Measurements from ENCODE around the gene ATOH8. TPM values are rescaled to one million over a fixed set of nuclear protein-coding genes. Genes with fewer than 3 reads are reported as not detected.

The ATOH8 gene
- total and polyA plus RNA-seq, 9 donors = 9.4 to 37.7 (median 29.6) TPM

DNA sequence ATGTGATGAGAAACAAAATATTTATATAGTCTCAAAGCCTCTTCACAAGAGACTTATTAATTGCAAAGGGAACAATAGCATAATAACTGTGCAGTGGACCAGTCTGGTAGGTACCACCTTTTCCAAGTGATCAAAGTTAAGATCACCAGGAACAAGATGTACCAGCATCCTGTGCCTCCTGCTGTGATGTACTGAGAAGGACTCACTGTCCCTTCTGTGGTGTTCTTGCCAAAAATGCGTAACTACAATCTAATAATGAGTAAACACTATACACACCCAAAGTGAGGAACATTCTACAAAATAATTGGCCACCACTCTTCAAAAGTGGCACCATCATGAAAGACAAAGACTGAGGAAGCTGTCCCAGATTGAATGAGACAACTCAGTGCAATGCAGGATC, 45.1 kb upstream of the ATOH8 start:
- intact Hi-C loops (cut with DNase I) = loop anchor here in 1 of 4 donors (5.0 kb wide), 1 partner anchor 66 kb away; no protein-coding TSS in a partner anchor
- no peaks in the 10 kb centered on the region for H3K27me3 ChIP-seq
- H3K9me3 ChIP-seq = no peaks in the 10 kb centered on the region
- H3K27ac ChIP-seq = peak overlapping the region in 1 of 2 donors; percentile 68
- H3K4me3 ChIP-seq = no peak overlapping the region
- peaks cover 30% of the 10 kb centered on the region for H3K4me1 ChIP-seq (ENCODE audit: insufficient read depth)
- TF ChIP-seq EP300 (IDR thresholded peaks at IDR 0.05) (no peak), CTCF (IDR thresholded peaks at IDR 0.05) (no peak), POLR2A (IDR thresholded peaks at IDR 0.05) (no peak)
- no peak for DNase-seq
- H3K36me3 ChIP-seq = no peaks in the 10 kb centered on the region
- WGBS, 3 donors = 70 to 79% (median 73%) methylated on average over 1 of the region's 1 CpG

DNA sequence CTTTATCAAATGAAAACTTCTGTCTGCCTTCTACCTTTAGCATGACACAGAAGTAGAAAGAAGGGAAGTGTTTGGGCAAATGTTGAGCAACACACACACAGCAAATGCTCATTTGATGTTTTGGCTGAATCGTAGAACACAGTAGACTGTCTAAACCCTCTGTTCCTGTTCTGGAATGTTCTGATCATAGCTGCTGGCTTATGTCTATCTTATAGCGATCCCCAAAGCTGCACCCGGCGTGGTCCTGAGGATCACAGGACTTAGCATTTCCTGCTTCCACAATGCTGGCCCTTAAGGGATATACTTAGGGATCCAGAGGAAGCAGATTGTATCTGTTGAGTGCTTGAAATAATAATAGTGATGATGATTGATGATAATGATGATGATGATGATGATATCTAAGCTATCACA, 44.4 kb upstream of the ATOH8 start:
- DNase-seq = no peak

DNA sequence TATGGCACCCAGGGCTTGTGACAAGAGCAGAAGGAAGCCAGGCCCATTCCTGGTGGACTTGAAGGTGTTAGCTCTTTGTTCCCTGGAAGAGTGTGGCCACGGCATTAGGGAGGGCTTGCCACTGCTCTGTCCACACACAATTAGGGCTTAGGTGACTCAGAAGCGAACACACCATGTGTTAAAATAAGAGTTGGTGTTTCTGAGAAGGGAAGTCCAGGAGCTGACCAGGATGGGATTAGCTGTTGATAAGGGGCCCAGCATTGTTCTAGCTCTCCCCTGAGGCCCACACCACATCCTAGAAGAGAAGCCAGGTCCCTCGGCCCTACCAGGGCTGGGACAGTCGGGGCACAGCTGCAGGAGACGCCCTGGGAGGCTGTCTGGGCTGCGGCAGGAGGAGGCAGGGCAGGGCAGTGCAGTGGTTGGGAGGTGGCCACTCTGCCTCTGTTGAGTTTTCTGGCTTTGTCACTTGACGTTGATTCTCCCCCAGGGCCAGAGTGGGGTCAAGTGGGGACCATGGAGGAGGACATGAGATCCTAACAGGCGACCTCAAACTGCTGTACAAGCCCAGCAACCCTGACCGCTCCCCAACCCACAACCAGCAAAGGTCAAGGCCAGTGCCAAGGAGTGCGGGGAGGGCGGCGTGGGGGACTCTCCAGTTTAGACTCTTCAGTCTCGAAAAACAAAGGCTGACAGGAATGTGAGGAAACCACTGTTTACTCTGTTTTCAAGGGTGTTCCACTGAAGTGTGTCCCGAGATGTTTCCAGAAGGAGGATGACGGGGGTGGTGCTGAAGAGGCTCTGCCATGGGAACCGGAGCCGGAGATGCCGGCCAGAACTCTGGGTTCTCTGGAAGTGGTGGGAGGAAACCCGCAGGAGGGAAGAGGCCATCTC, 42.9 kb upstream of the ATOH8 start:
- Histone ChIP-seq H3K27me3 (no peaks in the 10 kb centered on the region), H3K9me3 (no peaks in the 10 kb centered on the region), H3K36me3 (no peaks in the 10 kb centered on the region), H3K4me1 (ENCODE audit: insufficient read depth) (peaks cover 30% of the 10 kb centered on the region), H3K27ac (peak overlapping the region; percentile 68 to 83), H3K4me3 (no peak overlapping the region)
- intact Hi-C loops (cut with DNase I) = loop anchor here in 1 of 4 donors (5.0 kb wide), 1 partner anchor 74 kb away; no protein-coding TSS in a partner anchor
- peak; percentile 78 to 89 (median 83) for DNase-seq
- TF ChIP-seq POLR2A (IDR thresholded peaks at IDR 0.05) = no peak
- no peak for TF ChIP-seq CTCF (IDR thresholded peaks at IDR 0.05)
- TF ChIP-seq EP300 (IDR thresholded peaks at IDR 0.05) = no peak
- 18 to 27% (median 19%) methylated on average over 19 of the region's 19 CpGs for WGBS, 3 donors

More for the DNA sequence above, 44.4 kb upstream of the ATOH8 start:
- peak overlapping the region in 1 of 2 donors; percentile 68 for H3K27ac ChIP-seq
- no peaks in the 10 kb centered on the region for H3K27me3 ChIP-seq
- H3K4me3 ChIP-seq = no peak overlapping the region
- intact Hi-C loops (cut with DNase I) = loop anchor here in 1 of 4 donors (5.0 kb wide), 1 partner anchor 67 kb away; no protein-coding TSS in a partner anchor
- H3K9me3 ChIP-seq = no peaks in the 10 kb centered on the region
- H3K4me1 ChIP-seq (ENCODE audit: insufficient read depth) = peaks cover 30% of the 10 kb centered on the region
- H3K36me3 ChIP-seq = no peaks in the 10 kb centered on the region
- 40 to 59% (median 41%) methylated on average over 4 of the region's 4 CpGs for WGBS, 3 donors
- TF ChIP-seq EP300 (IDR thresholded peaks at IDR 0.05) = no peak
- no peak for TF ChIP-seq CTCF (IDR thresholded peaks at IDR 0.05)
- no peak for TF ChIP-seq POLR2A (IDR thresholded peaks at IDR 0.05)

DNA sequence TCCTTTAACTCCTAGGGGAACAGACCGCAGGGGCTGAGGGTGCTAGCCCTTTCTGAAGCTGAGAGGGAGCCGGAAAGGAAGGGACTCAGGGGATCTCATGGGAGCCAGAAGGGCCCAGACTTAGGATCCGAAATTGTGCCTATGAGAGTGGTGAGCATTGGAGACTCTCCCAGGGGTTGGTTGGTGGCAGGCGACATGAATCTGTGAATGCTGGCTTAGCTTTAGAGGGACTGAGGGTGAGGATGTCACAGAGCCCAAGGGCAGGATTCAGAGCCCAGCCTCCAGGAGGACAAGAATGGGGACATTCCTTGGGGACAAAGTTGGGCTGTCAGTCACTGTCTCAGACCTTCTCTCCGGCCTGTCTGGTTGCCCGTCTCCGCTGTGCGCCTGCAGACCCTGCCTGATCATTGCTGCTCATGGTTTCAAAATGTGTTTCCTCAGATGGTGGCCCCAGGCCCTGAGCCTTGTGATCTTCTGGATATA, 42.2 kb upstream of the ATOH8 start:
- Histone ChIP-seq H3K9me3 (no peaks in the 10 kb centered on the region), H3K27me3 (no peaks in the 10 kb centered on the region), H3K27ac (peak overlapping the region; percentile 68 to 83), H3K4me1 (ENCODE audit: insufficient read depth) (peaks cover 30% of the 10 kb centered on the region), H3K36me3 (no peaks in the 10 kb centered on the region), H3K4me3 (no peak overlapping the region)
- DNase-seq = no peak
- TF ChIP-seq POLR2A (IDR thresholded peaks at IDR 0.05) = no peak
- WGBS, 3 donors = 69 to 77% (median 75%) methylated on average over 8 of the region's 8 CpGs
- intact Hi-C loops (cut with DNase I) = loop anchor here in 1 of 4 donors (5.0 kb wide), 1 partner anchor 74 kb away; no protein-coding TSS in a partner anchor
